ENCODE results near the gene ZC3H12D.
"Not testable (repeated sequence)": the region's sequence is repeated elsewhere in the genome, so short reads cannot be mapped to it uniquely, and the experiment has no call there.

ZC3H12D gene

GRCh38 chr6:149457316-149457884 is 27.4 kb downstream of the ZC3H12D start:
- no peak for DNase-seq

- no peak for DNase-seq
Measured at GRCh38 chr6:149456311-149457021, 28.3 kb downstream of the ZC3H12D start.

DNA sequence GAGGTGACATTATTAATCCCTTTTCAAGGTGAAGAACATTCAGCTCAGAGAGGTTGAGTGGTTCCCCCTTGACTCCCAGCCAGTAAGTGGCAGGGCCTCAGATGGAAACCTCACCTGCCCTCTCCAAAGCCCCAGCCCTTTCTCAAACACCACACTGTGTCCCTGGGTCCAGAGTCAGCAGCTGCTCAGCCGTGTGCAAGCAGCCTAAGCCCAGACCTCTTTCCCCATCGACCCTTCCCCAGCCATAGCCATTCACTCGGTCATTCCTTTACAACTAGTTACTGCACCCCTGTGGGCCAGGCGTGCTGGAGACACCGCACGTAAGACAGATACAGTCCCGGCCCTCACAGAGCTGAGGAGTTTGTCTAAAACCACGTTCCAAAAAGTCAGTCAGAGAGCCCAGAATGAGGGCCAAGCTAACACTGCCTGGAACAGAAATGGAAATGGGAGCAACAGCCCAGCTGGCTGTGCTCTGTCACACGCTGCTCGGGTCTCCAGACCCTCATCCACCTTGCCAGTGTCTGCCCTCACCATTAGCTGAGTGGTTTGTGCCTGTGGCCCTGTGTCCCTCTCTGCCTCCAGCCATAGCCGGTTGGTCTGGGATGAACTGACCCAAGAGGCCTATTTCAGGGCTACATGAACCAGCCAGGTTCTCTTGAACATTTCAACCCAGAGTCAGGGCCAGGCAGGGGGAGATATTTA is 29.6 kb downstream of the ZC3H12D start:
- DNase-seq: no peak

DNA sequence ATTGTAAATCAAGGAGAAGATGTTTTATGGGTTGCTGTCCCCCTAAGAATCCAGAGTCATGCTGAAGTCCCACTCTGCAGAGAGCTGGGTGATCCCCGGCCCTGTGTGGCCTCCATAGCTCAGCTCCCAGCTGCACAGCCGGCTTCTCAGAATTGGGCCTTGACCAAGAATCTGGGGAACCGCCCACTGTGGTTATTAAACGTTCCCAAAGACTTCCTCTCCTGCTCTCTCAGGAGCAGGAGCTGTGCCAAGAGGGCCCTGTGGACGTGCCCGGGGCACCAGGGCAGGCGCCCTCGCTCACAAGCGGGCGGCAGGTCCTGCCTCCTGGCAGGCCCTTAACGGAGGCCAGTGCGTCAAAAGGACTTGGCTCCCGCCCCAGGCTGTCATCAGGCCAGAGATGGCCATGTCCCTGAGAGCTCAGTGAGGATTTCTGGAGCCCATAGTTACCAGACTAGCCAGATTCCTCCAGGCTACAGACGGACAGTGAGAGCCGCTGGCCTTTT is 30.4 kb downstream of the ZC3H12D start:
- DNase-seq: no peak

- DNase-seq: no peak
Measured at GRCh38 chr6:149453597-149454345, 31.0 kb downstream of the ZC3H12D start.

- no peak for DNase-seq
Measured at GRCh38 chr6:149452037-149452939, 32.5 kb downstream of the ZC3H12D start.

GRCh38 chr6:149451376-149452036 is 33.3 kb downstream of the ZC3H12D start:
- DNase-seq: no peak

- no peak for DNase-seq
Measured at GRCh38 chr6:149450679-149451375, 34.0 kb downstream of the ZC3H12D start.

DNA sequence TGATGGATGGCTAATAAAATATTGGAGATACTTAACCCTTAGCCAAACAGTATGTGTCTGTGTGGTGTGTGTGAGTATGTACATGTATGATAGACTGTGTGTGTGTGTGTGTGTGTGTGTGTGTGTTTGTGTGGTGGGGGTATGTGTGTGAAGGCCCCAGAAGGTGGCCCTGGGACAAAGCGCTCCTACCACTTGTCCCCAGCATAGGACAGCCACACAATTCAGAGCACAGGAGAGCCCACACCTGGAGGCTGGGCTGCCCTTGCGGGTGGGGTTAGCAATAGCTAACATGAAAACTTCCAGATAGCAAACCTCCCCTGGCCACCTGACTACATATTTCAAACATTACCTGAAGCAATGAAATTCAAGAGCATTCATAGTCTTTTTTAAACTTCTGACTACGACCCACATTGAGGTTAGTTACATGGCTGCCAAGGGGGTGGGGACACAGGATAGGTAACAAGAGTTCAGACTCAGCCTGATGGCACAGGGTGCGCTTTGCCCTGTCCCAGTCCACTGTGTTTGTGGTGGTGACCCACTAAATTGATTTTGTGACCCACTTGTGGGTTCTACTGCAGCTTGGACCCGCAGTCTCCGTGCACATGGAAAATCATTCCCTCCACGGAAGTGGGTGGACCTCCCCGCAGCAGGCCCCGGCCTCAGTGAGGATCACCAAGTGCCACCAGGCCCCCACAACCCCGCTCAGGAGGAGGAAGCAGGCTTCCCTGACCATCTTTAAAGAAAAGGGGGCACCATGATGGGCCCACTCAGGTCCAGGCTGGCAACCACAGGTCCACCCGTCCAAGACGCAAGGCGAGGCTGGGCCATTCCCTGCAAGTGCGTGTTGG is 34.8 kb downstream of the ZC3H12D start:
- no peak for DNase-seq

GRCh38 chr6:149448821-149449453 is 35.9 kb downstream of the ZC3H12D start:
- no peak for DNase-seq

DNA sequence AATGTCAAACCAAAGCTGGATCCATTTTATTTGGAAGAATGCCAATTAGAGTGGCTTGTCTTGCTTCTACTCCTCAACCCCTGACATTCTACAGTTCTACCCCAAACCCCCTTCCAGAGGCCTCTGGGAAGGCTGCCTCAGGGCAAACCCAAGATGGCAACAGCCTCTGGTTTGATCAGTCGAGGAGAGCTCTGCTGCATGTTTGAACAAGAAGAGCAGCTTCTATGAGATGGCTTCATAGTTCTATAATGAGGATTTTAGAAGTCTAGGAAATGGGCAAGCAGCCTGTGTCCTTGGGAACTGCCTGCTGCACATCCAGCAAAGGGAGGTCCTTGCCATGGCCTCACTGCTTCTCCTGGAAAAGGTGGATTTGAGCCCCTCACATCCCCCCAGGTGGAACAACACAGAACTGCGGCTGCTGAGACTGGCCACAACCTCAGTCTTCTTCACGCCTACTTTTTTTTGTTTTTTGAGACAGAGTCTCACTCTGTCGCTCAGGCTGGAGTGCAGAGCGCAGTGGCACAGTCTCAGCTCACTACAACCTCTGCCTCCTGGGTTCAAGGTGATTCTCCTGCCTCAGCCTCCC is 37.9 kb downstream of the ZC3H12D start:
- no peak for DNase-seq

DNA sequence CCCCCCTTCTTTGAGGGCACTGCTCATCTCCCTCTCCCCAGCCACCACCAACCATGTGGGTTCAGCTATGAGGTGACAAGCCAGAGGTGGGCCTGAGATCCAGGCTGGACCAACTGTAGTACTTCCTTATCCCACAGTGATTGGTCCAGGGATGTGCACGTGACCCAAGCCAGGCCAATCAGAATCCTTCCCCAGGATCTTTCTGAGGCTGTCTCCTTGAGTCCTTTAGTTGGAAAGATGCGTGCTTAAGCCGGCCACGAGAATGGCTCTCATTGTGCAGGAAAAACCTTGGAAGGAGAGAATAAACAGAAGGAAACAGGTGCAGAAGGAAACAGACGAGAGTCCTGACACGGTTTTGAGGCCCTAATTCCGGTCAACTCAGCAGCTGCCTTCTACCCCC is 39.2 kb downstream of the ZC3H12D start:
- DNase-seq: no peak

DNA sequence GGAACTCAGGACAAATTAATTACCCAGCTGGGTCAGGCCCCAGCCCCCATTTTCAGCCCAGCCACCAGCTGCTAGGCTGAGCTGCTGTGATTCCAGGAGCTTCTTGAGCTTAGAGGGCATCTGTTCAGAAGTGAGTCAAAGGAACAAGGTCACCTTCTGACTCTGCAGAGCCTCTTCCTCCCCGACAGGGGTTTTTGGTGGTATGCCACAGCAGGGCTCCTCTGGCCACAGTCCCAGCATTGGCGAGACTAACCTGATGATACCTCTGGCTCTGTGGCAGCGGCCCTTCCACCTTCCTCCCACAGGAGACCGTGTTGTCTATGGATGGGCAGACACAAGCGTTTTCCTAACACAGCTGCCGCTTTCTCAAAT is 39.7 kb downstream of the ZC3H12D start:
- DNase-seq: no peak

DNA sequence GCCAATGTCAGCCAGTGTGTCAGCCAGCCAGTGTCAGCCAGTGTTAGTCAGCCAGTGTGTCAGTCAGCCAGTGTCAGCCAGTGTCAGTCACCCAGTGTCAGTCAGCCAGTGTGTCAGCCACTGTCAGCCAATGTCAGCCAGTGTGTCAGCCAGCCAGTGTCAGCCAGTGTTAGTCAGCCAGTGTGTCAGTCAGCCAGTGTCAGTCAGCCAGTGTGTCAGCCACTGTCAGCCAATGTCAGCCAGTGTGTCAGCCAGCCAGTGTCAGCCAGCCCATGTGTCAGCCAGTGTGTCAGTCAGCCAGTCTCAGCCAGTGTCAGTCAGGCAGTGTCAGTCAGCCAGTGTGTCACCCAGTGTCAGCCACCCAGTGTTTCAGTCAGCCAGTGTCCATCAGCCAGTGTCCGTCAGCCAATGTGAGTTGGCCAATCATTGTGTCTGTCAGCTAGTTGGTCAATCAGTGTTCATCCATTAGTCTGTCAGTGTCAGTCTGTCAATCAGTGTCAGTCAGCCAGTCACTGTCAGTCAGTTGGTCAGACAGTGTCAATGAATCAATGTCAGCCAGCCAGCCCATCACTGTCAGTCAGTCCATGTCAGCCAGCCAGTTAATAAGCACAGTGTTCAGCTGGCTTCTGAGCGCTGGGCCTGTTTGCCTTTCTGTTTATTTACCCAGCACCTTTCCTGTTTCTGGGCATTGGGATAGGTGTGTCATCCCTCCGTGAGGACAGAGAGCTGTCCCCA is 40.3 kb downstream of the ZC3H12D start:
- DNase-seq: not testable (repeated sequence)

DNA sequence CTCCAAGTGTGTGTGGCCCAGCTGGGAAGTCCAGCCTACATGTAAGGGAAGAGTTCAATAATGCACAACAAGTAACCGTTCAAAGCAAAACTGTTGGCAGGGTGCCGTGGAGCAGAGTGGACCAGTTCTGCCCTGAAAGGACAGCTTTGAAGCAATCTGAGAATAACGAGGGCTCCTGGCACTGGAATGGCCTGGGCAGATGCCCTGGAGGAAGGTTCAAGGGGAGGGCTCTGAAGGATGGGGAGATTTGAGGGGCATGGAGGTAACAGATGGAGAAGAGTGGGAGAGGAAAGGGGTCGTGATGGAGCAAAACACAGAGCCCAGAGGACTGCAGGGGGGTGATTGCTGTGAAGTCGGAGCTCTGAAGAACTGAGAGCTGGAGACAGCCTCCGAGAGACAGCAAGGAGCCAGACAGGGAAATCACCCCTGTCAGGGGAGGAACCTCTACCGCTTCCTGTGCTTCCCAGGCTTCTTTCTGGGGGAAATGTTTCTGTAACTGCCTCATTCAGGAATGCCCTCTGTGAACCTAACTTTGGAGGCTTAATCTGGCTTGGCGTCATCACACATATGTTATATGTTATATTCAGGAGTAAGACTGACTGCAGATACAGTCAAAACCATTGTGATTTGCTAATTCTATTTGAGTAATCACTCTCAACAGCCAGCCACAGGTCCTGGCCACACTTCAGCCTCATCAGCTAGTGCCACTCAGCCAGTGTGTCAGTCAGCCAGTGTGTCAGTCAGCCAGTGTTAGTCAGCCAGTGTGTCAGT is 41.2 kb downstream of the ZC3H12D start:
- no peak for DNase-seq

GRCh38 chr6:149441740-149442139 is 43.1 kb downstream of the ZC3H12D start:
- DNase-seq: no peak
